Heart right ventricle (tissue), 16 donors: ENCODE results near the gene TTC36. TPM values are rescaled to one million over a fixed set of nuclear protein-coding genes. Genes with fewer than 3 reads are reported as not detected.
A peak's percentile ranks its signal among the peaks of the same experiment; 100 is the strongest.

Experiments used
- ATAC-seq, 8 donors: fragments of 200-7000 bp; cut with Tn5 transposase; one replicate each; pipeline ENCODE4 v1.9.1; 2020; ENCODE audit warnings: mild to moderate bottlenecking in 8 of 8, moderate library complexity in 8 of 8, moderate number of reproducible peaks in 1 of 8
- DNase-seq, 2 donors: peaks; one replicate each; pipeline ENCODE4 v3.0.0-alpha.2; 2020
- H3K27ac ChIP-seq, 10 donors: fragments of 200-600 bp; sonication (generic) in 2 of 10; one replicate each; pipeline versions ENCODE4 v1.5.0 to v1.8.0; 2020 to 2022; ENCODE audit warnings: mild to moderate bottlenecking in 3 of 10
- H3K27me3 ChIP-seq, 7 donors: fragments of 200-600 bp; one replicate each; pipeline ENCODE4 v1.8.0; 2021 to 2022; ENCODE audit warnings: mild to moderate bottlenecking in 2 of 7
- H3K36me3 ChIP-seq, 9 donors: fragments of 200-600 bp; sonication (generic) in 1 of 9; one replicate each; pipeline versions ENCODE4 v1.5.0 to v1.8.0; 2020 to 2022; ENCODE audit warnings: mild to moderate bottlenecking in 2 of 9
- H3K4me1 ChIP-seq, 9 donors: fragments of 200-600 bp; sonication (generic) in 1 of 9; one replicate each; pipeline versions ENCODE4 v1.5.0 to v1.8.0; 2020 to 2022; ENCODE audit warnings: mild to moderate bottlenecking in 4 of 9
- H3K4me3 ChIP-seq, 10 donors: fragments of 200-600 bp; sonication (generic) in 2 of 10; one replicate each; pipeline versions ENCODE4 v1.5.0 to v1.8.0; 2020 to 2022; ENCODE audit warnings: mild to moderate bottlenecking in 7 of 10, moderate library complexity in 2 of 10
- H3K9me3 ChIP-seq, 11 donors: fragments of 200-600 bp in 10 of 11; sonication (generic) in 2 of 11; one replicate each; pipeline versions ENCODE4 v1.5.0 to v1.8.0; 2013 to 2022; ENCODE audit warnings: mild to moderate bottlenecking in 2 of 11, control low read depth in 1 of 11, moderate library complexity in 1 of 11
- CTCF ChIP-seq, 9 donors: fragments of 200-600 bp; sonication (generic) in 2 of 9; IDR thresholded peaks; one replicate each; pipeline versions ENCODE4 v1.5.0 to v1.8.0; 2021 to 2022; ENCODE audit warnings: antibody characterized with exemption in 9 of 9, mild to moderate bottlenecking in 5 of 9, moderate library complexity in 1 of 9
- WGBS, 2 donors: extraction: QIAGEN DNeasy Blood & Tissue Kit; methylation state at CpG; one replicate each; pipeline ENCODE4 v1.1.7; 2013; ENCODE audit warnings: inconsistent platforms in 1 of 2; 5-methylcytosine and 5-hydroxymethylcytosine counted together
- intact Hi-C, 10 donors: fragments of 100-400 bp; cut with DNase I; formaldehyde crosslinking; loops; one replicate each; pipeline versions ENCODE4 v1.11.1 to v1.14.2; 2022
- polyA plus RNA-seq, 2 donors: library from polyadenylated mRNA; stranded (reverse); fragments of 200-250 nt; gene quantifications; one replicate each; pipeline ENCODE4 v1.2.3, GENCODE V29; 2013
- total RNA-seq, 10 donors: library from RNA; stranded (reverse); fragmentation: NEBNext Ultra II Directional in 3 of 10; extraction: Animal tissue kit (Norgen Biotek cat#: 25700) in 3 of 10; gene quantifications; one replicate each; pipeline versions ENCODE4 v1.2.1 to v1.2.4, GENCODE V29; 2021 to 2023
- donor health status: Arrhythmogenic right ventricular cardiomyopathy.
- donor health status: ischemic (EF 13 %, LVEDD 7.1; RV severe dilation, severe dysfunction).
- donor health status: healthy with polysubstance abuse.
- donor health status: DM: no; HTN: yes; CAD: no.
- donor health status: DM: no; HTN: no; CAD: no.
- donor health status: ischemic (EF 25% LVEDD 6.9; RV normal size, moderate dysfunction).
- donor health status: ischemic (EF 25% LVEDD 5.7; RV mildly dilated, moderate dysfunction).
- donor health status: healthy.
- donor health status: DM: yes; HTN: yes; CAD: no.
- donor health status: Ischemic cardiomyopathy.
- donor health status: ischemic (EF 35%, LVEDD 5.7; RV mildly dilated, moderate dysfunction).
- donor health status: nonischemic (EF 11% LVEDD 7.7; RV severe dilation, severe dysfunction).
- donor health status: DM: yes; HTN: yes; CAD: no.
- donor health status: PGD.
- donor health status: ischemic (EF 29% LVEDD 5.4; RV normal size, mild dysfunction).
- donor health status: nonischemic (EF 23%, LVEDD 6.1; RV moderate dilation, normal function).

TTC36 gene
- total and polyA plus RNA-seq, 12 donors, result 0.16 to 1.8 (median 0.47) TPM; not detected in 4

GRCh38 chr11:118522571-118523072 is 4.7 kb upstream of the TTC36 start:
- H3K36me3 ChIP-seq, result peaks cover 0 to 81% (median 50%) of the 10 kb centered on the region in 9 donors

GRCh38 chr11:118524356-118524755 is 2.9 kb upstream of the TTC36 start:
- H3K4me1 ChIP-seq, result peaks cover 0 to 11% (median under 1%) of the 10 kb centered on the region in 9 donors
- intact Hi-C loops, result no loop called here
- no peaks in the 10 kb centered on the region for H3K27me3 ChIP-seq
- TF ChIP-seq CTCF (IDR thresholded peaks at IDR 0.05), result no peak
- H3K36me3 ChIP-seq, result peaks cover 0 to 64% (median 44%) of the 10 kb centered on the region in 9 donors
- no peak overlapping the region for H3K4me3 ChIP-seq
- no peak overlapping the region for H3K27ac ChIP-seq
- no peak for DNase-seq
- H3K9me3 ChIP-seq, result no peaks in the 10 kb centered on the region
- peak in 3 of 8 donors; percentile 10 to 35 (median 30) for ATAC-seq

More at GRCh38 chr11:118522571-118523072, 4.7 kb upstream of the TTC36 start:
- intact Hi-C loops, result no loop called here
- Histone ChIP-seq H3K27me3 (no peaks in the 10 kb centered on the region), H3K27ac (no peak overlapping the region), H3K4me3 (no peak overlapping the region), H3K4me1 (peaks cover 0 to 11% (median 0%) of the 10 kb centered on the region in 9 donors), H3K9me3 (no peaks in the 10 kb centered on the region)
- 36 to 41% methylated on average over 6 of the region's 6 CpGs for WGBS, 2 donors
- TF ChIP-seq CTCF (IDR thresholded peaks at IDR 0.05), result peak in 6 of 9 donors; percentile 30 to 49 (median 32)
- ATAC-seq (peak in 6 of 8 donors; percentile 34 to 59 (median 52)), DNase-seq (no peak)

- no peak for DNase-seq
- Histone ChIP-seq H3K4me3 (no peak overlapping the region), H3K9me3 (no peaks in the 10 kb centered on the region), H3K27me3 (no peaks in the 10 kb centered on the region), H3K36me3 (peaks cover 0 to 58% (median 38%) of the 10 kb centered on the region in 9 donors), H3K4me1 (peaks cover 0 to 17% (median 6%) of the 10 kb centered on the region in 9 donors), H3K27ac (no peak overlapping the region)
- WGBS, 2 donors, result 88 to 91% methylated on average over 6 of the region's 6 CpGs
- intact Hi-C loops, result no loop called here
- ATAC-seq, result peak in 2 of 8 donors; percentile 13 to 30
- no peak for TF ChIP-seq CTCF (IDR thresholded peaks at IDR 0.05)
Observed at GRCh38 chr11:118524757-118525470, 2.4 kb upstream of the TTC36 start.

- Histone ChIP-seq H3K9me3 (no peaks in the 10 kb centered on the region), H3K4me3 (no peak overlapping the region), H3K36me3 (peaks cover 0 to 40% (median 20%) of the 10 kb centered on the region in 9 donors), H3K27me3 (peaks cover 0 to 14% (median 0%) of the 10 kb centered on the region in 7 donors), H3K4me1 (peaks cover 4 to 28% (median 17%) of the 10 kb centered on the region in 9 donors), H3K27ac (no peak overlapping the region)
- DNase-seq, result no peak
- intact Hi-C loops, result no loop called here
- no peak for TF ChIP-seq CTCF (IDR thresholded peaks at IDR 0.05)
- 89 to 93% methylated on average over 2 of the region's 2 CpGs for WGBS, 2 donors
- no peak for ATAC-seq
Observed at GRCh38 chr11:118526688-118527087, 586 bp upstream of the TTC36 start.
